GM19452 (cell line): ENCODE data around the gene SLC7A4.
"Not testable (repeated sequence)": the region's sequence is repeated elsewhere in the genome, so short reads cannot be mapped to it uniquely, and the experiment has no call there.

Experiments
- ATAC-seq: cut with Tn5 transposase; IDR thresholded peaks from one replicate; pipeline ENCODE4 v1.9.1; 2021; ENCODE audit not compliant: unreplicated experiment

Gene SLC7A4

DNA sequence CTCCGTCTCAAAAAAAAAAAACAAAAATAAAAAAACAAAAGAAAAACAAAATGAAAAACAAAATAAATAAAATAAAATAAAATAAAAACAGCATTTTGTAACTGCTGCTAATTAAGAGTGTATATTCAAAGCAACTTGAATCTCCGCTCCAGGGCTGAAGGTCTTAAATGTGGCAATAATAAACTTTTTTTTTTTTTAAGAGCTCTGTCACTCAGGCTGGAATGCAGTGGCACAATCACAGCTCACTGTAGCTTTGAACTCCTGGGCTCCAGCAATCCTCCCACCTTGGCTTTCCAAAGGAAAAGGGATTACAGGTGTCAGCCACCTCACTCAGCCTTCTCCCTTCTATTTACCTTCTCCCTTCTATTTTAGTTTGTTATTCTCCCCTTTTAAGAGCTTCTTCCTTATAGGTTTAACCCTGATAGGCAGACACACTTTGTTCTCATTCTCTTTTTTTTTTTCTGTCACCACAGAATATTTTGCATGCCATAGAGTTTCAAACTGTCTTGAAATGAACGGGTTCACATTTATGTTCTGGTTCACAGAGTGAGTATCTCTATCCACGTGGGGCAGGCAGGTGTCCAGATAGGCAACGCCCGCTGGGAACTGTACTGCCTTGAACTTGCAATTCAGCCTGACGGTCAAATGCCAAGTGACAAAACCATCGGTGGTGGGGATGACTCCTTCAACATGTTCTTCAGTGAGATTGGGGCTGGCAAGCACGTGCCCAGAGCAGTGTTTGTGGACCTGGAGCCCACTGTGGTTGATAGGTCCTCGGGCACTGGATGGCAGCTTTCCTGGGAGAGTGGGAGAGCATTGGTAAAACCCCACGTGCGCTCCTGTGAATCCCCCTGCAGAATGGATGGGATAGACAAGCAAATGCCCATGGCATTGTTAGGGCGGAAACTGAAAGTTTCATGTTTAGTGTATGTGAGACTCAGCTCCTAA, 32.8 kb upstream of the SLC7A4 start:
- ATAC-seq, result no peak

DNA sequence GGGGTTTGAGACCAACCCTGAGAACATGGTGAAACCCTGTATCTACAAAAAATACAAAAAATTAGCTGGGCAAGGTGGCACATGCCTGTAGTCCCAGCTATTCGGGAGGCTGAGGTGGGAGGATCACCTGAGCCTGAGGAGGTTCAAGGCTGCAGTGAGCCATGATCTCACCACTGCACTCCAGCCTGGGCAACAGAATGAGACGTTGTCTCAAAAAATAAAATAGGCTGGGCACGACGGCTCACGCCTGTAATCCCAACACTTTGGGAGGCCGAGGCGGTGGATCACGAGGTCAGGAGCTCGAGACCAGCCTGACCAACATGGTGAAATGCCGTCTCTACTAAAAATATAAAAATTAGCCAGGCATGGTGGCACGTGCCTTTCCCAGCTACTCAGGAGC, 32.1 kb upstream of the SLC7A4 start:
- not testable (repeated sequence) for ATAC-seq

DNA sequence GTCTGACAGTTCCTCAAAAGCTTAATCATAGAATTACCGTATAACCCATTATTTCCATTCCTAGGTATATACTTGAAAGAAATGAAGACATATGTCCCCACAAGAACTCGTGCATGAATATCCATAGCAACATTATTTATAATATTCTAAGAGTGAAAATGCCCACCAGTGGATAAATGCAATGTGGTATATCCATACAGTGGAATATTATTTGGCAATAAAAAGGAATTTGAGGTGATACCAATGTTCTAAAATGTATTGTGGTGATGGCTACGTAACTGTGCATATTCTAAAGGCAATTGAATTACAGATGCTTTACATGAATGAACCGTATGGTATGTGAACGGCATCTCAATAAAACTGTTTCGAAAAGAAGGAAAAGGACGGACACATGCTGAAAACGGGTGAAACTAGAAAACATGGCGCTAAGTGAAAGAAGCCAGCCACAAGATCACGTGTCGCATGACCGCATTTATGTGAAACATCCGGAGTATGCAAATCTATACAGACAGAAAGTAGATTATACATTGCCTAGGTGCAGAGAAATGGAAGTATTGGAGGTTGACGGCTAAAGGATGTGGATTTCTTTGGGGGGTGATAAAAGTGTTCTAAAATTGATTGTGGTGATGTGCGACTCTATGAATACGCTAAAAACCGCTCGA, 29.4 kb upstream of the SLC7A4 start:
- not testable (repeated sequence) for ATAC-seq

DNA sequence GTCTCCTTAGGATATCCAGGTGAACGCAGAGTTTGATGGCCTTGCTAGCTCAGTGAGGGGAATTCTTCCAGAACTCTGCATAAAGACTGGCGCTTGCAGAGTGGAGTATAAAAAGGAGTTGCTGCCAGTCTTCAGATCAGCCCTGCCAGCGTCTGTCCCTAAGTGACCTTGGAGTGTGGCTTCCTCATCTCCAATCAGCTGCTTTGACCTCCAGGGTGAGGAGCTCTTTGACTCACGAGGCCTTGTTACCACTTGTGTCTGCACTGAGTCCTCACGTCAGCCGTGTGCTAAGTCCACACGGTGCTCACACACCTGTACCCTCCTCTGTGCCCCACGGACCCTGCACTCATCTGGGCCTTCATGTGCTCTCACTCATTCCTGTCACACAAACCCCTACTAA, 28.0 kb upstream of the SLC7A4 start:
- ATAC-seq, result not testable (repeated sequence)

DNA sequence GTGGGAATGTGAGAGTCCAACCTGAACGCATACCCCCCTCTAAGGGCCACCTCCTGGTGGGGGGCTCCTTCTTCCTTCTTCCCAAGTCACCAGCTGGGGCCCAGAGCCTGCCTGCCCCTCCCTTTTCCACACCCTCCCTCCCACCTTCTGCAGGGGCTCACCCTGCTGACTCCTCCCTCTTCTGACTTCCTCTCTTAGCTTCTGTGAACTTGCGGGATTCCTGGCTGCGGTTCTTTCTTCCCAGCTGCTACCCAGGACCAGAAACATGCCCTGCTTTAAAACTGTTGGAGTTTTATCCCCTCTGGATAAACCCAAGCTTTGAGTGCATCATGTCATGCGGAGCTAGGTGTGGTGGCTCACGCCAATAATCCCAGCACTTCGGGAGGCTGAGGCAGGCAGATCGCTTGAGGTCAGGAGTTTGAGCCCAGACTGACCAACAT, 23.5 kb upstream of the SLC7A4 start:
- ATAC-seq, result no peak

DNA sequence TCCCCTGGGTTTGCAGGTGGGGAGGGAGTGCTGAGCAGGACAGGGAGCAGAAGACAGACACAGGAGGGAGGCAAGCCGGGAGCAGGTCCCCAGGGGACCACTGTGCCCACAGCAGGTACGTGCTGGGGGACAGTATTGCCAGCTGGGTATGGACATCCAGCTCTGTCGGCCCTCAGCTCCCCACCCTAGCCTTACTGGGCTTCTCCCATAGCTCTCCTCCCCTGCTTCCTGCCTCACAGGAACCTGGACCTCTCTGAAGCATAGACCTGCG, 23.1 kb upstream of the SLC7A4 start:
- ATAC-seq, result no peak

DNA sequence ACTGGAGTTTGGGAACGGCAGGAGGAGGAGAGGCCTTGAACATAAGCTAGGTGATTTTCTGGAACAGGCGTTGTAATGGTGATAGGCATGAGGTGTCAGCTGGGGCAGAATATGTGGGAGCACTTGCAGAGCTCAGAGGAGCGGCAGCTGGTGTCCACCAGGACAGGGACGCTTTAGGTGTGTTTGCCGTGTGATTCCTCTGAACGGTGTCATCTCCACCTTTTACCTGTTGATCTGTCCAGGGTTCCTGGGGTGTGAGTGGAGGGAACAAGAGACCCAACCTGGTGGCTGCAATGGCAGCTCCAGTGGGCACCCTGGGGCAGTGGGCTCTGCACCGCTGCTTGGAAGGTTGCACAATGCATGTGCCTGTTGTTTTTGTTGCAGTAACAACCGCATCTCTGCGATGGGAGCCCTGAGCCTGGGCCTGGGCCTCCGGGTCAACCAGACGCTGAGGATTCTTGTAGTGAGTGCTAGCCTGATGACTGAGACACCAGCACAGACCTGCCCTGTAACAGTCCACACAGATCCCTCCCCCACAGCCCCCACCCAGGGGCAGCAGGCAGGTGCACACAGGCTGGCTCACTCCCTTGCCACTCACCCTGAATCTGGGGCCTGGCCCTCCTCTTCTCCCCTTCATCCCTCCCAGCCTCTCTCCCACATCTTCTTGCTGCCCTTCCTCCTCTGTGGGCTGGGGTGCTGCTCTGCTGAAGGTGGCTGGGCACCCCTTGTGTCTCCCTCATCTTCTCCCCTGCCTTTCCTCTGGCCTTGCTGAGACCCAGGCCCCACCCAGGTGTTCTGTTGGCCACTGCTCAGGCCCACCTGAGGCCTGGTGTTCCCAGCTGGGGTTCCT, 22.6 kb upstream of the SLC7A4 start:
- no peak for ATAC-seq

DNA sequence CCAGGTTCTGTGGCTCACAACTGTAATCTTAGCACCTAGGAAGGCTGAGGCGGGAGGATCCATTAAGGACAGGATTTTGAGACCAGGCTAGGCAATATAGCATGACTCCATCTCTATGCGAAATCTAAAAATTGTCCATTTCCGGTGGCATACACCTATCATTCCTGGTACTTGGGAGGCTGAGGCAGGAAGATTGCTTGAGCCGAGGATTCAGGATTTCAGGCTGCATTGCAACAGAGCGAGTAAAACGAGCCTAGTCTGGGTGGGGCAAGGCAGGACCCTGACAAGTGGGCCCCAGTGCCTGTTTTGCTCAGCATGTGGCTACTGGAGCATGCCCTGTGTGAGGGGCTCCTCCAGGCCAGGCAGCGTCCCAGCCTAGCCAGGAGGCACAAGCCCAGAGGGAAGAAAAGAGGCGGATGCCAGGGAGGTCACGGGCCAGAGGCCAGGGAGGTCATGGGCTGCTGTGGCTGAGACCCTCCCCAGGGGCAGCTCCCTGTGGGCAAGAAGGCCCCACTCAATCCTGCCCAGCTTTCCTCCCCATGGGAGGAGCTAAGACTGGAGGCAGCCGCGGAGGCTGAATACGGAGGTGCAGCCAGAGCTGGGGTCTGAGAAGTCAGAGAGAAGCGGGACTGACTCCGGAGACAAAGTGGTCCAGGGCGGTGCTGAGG, 21.8 kb upstream of the SLC7A4 start:
- ATAC-seq, result no peak

DNA sequence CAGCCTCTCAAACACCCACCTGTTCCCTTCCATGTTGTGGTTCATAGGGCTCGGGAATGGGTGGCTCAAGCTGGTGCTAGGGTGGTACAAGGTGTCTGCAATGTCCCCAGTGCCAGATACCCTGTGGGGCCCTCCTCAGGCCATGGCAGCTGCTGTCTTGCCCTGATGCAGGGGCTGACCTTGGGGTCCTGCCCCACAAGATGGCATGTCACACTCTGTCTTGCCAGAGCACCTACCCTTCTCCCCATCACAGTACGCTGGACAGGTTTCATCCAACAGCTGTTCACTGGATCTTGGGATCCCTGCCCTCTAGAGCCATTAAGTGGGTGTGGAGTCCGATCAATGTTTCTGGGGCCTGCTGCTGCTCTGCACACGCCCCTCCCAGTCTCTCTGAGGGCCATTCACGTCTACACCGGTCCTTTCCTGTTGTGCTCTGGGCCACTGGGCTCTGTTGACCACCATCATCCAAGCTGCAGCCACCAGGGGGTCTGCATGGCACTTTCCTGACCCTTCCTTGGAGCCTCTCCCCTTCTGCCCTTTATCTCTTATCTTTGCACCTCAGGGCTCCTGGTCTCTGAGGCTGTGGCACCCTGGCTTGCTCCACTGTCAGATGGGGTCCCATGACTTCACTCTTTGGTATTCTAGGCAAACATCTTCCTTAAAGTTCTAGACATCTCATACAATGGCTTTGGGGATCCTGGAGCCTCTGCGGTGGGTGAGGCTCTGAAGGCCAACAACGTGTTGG, 20.5 kb upstream of the SLC7A4 start:
- ATAC-seq, result no peak

DNA sequence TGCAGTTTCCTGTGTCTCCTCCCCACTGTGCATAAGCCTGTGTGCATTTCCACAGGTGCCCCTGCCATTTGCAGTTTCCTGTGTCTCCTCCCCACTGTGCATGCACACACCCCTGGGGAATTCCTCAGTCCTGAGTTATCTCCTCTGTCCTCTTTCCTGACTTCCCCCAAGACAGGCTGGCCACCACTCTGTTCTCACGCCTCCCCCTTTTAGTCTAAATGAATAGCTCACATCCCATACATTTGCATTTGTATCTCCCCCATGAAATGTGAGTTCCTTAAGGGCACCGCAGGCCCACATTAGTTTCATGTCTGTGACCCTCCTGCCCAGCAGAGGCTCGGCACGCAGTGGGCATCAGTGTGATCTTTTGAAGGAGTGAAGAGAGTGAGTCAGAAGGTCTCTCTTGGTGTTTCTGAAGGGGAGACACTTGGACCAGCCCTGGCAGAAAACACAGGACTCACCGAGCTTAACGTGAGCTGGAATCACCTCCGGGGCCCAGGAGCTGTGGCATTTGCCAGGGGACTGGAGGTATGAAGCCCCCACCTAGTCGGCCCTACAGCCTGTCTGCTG, 19.6 kb upstream of the SLC7A4 start:
- ATAC-seq, result no peak

DNA sequence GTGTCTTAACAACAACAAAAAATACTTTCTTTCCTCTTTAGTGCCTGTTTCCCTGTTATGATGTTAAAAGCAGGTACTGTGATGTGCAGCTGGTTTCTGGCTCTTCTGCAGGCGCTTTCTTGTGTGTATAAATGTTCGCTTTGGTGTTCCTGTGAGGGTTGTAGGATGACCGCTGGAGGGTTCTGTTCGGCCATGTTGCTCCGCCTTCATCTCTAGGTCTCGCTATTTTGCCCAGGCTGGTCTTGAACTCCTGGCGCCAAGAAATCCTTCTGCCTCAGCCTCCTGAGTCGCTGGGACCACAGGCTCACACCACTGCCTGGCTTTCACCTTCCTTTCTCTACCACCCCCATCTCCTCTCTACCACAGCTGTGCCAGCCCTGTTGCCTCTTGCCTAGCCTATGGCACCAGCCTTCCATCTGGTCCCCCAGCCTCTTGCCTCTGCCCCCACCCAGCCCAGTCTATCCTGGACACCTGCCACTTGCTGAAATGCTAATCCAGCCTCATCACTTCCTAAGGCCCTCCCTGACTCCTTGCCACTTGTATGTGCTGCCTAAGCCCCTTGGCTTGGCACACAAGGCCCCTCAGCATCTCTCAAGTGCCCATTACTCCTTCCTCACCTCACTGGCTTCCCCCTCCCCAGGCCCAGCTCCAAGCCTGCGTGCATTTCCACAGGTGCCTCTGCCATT, 18.9 kb upstream of the SLC7A4 start:
- no peak for ATAC-seq

DNA sequence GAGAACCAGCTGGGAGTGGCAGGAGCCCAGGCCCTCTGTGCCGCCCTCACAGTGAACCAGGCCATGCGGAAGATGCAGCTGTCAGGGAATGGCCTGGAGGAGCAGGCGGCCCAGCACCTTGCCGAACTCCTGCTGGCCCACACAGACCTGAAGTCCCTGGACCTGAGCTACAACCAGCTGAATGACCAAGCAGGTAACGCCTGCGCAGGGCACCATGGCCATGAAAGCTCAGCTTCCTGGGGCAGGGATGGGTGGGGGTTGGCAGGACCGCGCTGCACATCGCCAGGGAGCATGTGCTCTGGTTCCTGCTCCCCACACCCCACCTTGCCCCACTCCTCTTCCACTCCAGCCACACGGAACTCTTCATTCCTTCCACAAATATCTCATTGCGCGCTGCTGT, 16.6 kb upstream of the SLC7A4 start:
- ATAC-seq, result not testable (repeated sequence)

DNA sequence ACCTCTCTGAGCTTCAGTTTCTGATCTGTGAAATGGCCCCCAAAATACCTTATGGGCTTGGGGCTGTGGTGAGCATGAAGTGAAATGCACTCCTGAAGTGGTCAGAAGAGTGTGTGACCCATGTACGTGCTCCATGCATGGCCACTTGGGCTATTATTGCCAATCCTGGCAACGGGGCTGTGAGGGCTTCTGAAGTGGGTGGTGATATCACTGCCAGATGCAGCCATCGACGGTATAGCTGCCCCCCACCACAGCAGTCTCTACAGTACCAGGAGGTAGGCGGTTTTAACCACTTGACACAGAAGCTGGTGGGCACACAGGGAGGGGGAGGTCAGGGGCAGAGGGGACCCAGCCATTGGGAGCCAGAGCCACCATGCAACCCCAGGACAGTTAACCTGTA, 16.1 kb upstream of the SLC7A4 start:
- not testable (repeated sequence) for ATAC-seq

DNA sequence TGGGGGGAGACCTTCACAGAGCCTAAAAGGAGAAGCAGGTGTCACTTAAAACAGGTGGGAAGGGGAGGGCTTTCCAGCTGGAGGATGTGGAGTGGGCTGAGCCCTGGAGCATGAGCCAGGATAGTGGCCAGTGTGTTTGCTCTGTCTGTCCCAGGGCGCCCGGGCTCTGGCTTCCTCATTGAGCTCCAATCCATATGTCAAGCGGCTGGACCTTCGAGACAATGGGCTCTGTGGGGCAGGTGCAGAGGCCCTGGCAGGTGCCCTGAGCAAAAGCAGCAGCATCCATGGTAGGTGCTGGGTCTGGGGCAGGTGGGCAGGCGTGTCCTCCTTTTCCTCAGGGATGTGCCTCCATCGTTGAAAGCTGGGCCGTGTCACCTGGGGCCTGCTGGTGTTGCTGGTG, 15.4 kb upstream of the SLC7A4 start:
- ATAC-seq, result no peak

DNA sequence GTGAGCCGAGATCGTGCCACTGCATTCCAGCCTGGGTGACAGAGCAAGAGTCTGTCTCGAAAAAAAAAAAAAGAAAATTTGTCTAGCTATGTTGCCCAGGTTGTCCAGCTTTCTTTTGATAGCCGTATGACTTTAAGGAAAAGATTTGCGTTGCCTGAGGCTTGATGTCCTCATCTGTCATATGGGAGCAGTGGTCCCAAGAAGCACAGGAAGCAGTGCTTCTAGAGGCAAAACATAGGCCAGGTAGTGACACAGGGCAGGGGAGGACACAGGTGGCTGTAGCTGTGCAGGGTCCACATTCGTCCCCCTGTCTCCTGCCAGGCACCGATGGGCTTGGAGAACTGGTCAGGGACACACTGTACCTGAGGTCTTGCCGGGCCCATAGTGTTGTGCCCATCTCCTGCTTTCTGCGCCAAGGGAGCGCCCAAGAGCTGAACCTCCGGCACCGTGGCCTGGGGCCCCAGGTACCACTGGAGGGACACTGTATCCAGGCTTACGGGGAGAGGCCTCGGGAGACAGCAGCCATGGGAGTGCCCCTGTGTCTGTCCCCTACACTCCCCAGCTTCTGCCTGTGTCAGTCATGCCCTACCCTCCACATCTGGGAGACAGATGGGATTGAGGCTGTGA, 14.8 kb upstream of the SLC7A4 start:
- ATAC-seq, result no peak

DNA sequence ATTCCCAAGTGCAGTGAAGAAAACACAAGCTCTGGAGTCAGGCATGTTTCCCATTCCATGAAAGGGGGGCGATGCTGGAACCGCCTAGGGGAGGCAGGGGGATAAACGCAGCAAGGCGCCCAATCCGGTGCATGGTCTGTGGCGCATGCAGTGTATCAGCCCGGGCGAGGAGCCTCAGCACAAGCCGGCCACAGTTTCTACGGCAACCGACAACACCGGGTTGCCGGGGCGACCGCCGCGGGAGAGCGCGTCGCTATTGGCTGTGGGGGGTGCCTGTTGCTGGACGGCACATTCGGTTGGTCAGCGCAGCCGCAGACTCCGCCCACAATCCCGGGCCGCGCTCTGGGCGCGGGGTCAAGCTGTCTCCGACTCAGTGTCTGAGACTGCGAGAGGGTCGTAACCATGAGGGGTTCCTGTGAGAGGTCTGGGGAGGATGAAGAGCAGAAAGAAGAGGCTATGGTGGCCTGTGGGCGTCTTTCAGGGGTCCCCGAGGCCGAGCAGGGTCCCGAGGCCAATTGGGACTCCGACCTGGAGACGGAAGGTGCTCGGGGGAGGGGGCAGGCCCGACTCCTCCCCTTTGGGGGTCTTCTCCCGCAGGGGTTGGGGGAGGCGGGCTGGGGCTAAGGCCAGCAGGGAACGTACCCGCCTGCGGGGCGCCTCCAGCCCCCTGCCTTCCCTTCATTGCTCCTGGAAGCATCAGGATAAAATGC, 13.4 kb upstream of the SLC7A4 start, which contains the start of gene LRRC74B:
Gene LRRC74B, plus strand, starts transcription at position 362 of the 710 bp plus-strand sequence. Its CDS starts 41 bp downstream, at position 403.
- ATAC-seq, result peak; percentile 88

DNA sequence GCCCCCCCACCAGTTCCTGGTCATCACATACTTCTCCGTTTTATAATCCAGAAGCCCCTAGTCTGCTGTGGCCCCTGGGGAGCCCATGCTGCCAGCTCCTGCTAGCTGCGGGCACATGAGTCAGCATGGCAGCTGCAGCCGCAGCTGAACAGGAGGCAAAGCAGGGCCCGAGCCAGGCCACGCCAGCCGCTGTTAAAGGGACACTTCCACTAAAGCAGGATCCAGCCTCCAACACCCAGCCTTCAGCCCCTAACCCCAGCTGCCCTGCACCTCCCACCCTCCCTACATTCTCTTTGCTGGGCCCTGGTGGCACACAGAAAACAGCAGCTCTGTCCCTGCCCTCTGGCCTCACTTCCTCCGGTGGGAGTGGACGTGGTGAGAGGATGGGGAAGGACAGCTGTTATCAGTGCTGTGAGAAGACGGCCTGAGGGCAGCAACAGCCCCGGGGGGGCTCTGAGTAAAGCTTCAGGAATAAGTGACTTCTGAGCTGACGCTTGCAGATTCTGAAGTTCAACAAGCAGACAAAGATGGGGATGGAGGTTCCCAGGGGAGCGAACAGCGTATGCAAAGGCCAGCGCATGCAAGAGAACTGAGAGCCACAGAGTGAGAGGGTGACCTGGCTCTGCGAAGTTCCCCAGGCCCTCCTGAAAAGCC, 12.7 kb upstream of the SLC7A4 start:
- ATAC-seq, result no peak
